GM18951 (cell line): ENCODE data around the gene HERC3.

Source experiments
- POLR2A ChIP-seq: IDR thresholded peaks from 4 replicates; pipeline ENCODE4 v1.6.1; 2011; ENCODE audit warnings: mild to moderate bottlenecking; ENCODE audit not compliant: insufficient read length, insufficient read depth; ENCODE audit errors: extremely low read depth
- in situ Hi-C: fragments of 300-500 bp; cut with MboI; formaldehyde crosslinking; loops from one replicate; pipeline ENCODE4 v1.12.0; 2022; ENCODE audit warnings: low sequenced_read_pairs, mixed read lengths, inconsistent platforms; ENCODE audit not compliant: unreplicated experiment

The HERC3 gene

DNA sequence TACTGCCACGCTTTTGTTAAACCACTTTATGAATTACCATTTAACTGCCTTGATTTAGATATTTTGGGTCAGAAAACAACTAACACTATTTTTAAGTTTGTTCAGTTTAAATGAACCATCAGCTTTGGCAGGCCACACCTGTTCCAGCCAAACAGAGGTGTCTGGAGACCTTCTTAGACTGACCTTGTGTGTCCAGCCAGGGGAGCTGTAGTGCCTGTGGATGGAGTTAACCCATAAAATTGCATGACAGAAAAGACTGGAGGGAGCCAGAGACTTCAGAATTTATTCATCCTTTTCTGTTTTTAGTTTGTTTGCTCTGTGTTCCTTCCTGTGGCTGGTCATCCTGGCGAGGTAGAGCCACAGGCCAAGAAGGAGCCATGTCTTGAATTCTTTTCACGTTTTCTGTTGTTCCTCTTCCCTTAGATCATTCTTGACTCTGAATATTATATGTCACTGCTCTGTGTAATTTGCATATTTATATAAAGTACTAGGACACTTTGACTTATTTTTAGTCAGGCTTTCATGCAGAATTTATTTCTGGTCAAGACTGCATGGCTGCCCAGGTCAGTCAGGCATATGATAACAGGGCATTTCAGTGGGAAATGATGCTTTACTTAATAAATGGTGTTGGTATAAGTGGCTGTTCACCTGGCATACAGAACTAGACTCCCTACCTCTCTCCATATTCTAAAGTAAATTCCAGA is 26.7 kb downstream of the HERC3 start:
- no peak for TF ChIP-seq POLR2A
- in situ Hi-C loops, result no loop called here

GRCh38 chr4:88619971-88620370 is 27.7 kb downstream of the HERC3 start:
- in situ Hi-C loops, result no loop called here
- no peak for TF ChIP-seq POLR2A

GRCh38 chr4:88621763-88622327 is 29.6 kb downstream of the HERC3 start:
- in situ Hi-C loops, result no loop called here
- no peak for TF ChIP-seq POLR2A

DNA sequence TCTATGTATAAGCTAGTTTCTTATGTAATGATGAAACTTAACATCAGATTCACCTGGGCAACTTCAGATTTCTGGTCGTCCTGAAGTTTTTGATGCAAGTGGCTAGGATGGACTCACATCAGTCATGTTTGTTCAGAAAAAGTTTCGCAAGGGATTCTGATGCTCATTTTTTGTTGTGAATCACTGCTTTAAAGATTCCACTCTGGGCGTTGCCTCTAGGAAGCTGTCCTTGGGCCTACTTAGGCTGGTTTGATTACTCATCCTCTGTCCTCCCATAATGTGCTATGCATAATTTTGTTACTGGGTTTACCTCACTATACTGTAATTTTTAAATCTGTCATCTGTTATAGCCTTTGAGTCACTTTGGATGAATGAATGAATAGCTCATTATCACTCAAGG is 30.8 kb downstream of the HERC3 start:
- in situ Hi-C loops, result no loop called here
- no peak for TF ChIP-seq POLR2A

- in situ Hi-C loops, result no loop called here
- TF ChIP-seq POLR2A, result no peak
Observed at GRCh38 chr4:88628746-88629145, 36.5 kb downstream of the HERC3 start.

GRCh38 chr4:88629826-88630225 is 37.5 kb downstream of the HERC3 start:
- in situ Hi-C loops, result no loop called here
- no peak for TF ChIP-seq POLR2A

GRCh38 chr4:88630756-88631155 is 38.5 kb downstream of the HERC3 start:
- no peak for TF ChIP-seq POLR2A
- in situ Hi-C loops, result no loop called here

GRCh38 chr4:88643932-88644331 is 51.7 kb downstream of the HERC3 start:
- no peak for TF ChIP-seq POLR2A
- in situ Hi-C loops, result no loop called here

DNA sequence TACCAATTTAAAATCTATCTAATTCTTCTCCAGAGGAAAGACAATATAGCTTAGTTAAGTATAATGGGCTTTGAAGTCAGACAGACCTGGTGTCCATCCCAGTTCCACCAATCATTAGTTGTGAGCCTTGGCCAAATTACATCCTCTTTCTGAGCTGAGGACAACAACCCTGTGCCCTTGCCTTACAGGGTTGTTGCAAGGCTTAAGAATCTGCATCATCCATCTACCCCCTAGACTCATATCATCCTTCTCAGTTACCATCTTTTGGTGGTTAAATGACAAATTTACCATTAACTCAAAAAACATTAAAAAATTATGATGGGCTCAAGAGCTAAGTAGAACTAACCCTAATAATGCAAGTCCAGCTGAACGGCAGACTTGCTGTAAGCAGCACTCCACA is 53.7 kb downstream of the HERC3 start:
- in situ Hi-C loops, result no loop called here

GRCh38 chr4:88646528-88647280 is 54.4 kb downstream of the HERC3 start:
- no peak for TF ChIP-seq POLR2A
- in situ Hi-C loops, result no loop called here

More for the DNA sequence above, 53.7 kb downstream of the HERC3 start:
- no peak for TF ChIP-seq POLR2A

DNA sequence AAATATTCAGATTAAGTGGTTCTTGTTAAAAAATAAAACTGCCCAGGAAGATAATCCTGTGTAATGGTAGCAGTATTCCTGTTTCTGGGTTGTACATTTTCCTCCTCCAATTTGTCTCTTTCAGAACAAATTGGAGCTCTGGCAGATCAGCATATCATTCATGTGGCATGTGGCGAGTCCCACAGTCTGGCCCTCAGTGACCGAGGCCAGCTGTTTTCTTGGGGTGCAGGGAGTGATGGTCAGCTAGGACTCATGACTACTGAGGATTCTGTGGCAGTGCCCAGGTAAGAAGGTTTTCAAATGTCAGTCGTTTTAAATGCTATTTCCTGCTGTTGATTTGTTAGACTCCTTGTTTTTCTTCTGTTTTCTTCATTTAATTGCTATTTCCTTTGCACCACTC is 57.4 kb downstream of the HERC3 start:
- in situ Hi-C loops, result loop anchor here (25.0 kb wide), 1 partner anchor 437 kb away; no protein-coding TSS in a partner anchor
- no peak for TF ChIP-seq POLR2A

DNA sequence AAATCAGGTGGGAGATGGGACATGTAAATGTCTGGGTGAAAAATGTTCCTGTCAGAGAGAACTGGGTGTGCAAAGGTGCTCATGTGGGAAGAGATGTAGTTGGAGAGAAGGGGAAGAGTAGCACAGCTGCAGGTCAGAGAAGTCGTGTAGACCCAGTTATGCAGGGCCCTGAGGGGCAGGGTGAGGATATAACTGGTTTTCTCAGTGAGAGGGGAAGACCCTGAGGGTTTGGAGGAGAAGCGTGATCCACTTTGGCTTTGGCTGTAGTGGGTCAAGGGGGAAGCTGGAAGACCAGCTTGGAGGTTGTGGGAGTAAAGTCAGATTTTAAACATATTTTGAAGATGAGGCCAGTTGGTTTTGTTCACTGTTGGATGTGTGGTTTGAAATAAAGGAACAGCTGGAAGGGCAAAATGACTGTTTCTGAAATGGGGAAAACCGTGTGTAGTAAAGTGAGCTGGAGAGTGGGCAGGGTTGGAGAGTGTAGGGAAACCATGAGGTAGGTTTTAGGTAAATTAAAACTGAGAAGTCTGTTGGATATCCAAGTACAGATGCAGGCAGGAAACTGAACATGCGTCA is 61.2 kb downstream of the HERC3 start:
- in situ Hi-C loops, result loop anchor here (25.0 kb wide), 1 partner anchor 441 kb away; no protein-coding TSS in a partner anchor
- TF ChIP-seq POLR2A, result no peak

DNA sequence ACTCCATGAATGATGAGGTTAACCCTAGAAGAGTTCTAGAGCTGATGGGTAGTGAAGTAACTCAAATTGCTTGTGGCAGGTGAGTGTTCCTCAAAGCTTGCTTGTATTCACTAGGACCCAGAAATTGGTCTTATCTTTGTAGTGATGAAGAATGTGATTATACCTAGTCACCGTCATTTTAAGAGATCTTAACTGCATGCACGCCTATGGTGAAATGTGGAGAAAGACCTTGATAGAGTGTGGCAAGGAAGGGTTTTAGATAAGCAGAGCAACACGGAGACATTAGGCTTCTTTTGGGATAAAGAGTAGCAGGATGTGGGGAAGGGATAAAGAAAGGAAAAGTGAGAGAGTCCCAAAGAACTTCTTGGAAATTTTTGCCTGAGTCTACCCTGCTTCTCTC is 62.9 kb downstream of the HERC3 start:
- in situ Hi-C loops, result loop anchor here (25.0 kb wide), 1 partner anchor 443 kb away; no protein-coding TSS in a partner anchor
- no peak for TF ChIP-seq POLR2A

DNA sequence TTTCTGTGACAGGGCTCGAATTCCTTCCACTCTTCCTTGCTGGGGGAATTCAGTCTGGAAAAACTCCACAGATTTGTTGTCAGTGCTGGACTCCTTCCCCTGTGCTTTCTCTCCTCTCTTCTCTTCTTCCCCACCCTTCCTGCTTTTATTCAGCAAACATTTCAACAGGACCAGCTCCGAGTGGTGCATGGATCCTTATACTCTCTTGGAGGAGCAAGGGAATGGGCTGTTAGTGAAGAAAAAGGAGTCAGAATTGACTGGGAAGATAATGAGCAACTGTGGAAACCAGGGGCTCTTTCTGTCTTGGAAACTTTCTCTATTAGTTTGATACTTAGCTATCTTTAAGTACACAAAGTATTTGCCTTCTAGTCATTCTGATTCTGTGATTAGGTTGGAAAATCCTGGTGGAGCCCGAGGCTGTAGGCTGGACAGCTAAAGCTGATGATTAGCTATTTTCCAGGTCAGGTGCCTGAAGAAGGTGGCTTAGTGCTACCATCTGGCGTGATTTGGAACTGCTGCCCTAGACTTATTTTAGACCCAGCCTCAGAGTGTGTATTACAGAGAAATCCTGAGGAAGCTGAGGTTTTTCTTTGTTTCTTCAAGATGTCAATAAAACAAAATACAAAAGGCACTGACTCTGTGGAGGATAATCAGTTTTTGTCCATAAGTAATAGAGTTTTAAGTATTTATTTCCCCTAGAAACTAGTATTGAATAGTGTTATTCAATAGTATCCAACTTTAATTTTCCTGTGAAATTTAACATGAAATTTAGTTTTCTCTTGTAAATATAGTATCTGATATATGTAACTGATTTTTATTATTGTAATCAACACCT is 67.0 kb downstream of the HERC3 start:
- TF ChIP-seq POLR2A, result no peak
- in situ Hi-C loops, result loop anchor here (25.0 kb wide), 1 partner anchor 447 kb away; no protein-coding TSS in a partner anchor
